DMS153 treated with DMSO at 0.1 percent for 48 hours (cell line): ENCODE measurements around the gene ONECUT1.

Experiments used
- DNase-seq: peaks from one replicate; lab custom pipeline; 2025; ENCODE audit not compliant: unreplicated experiment; lab: John Stamatoyannopoulos, UW

Gene ONECUT1

GRCh38 chr15:52783929-52784798 lies 6.0 kb downstream of the ONECUT1 start:
- DNase-seq: no peak

GRCh38 chr15:52783191-52783829 lies 6.8 kb downstream of the ONECUT1 start:
- DNase-seq: no peak

GRCh38 chr15:52782514-52782913 lies 7.6 kb downstream of the ONECUT1 start:
- DNase-seq: no peak

- peak; percentile 43 for DNase-seq
Observed at GRCh38 chr15:52780172-52780980, 9.8 kb downstream of the ONECUT1 start.

GRCh38 chr15:52778457-52778856 lies 11.7 kb downstream of the ONECUT1 start:
- DNase-seq: no peak

GRCh38 chr15:52772766-52773165 lies 17.4 kb downstream of the ONECUT1 start:
- DNase-seq: no peak

- DNase-seq: no peak
Observed at GRCh38 chr15:52765785-52766184, 24.4 kb downstream of the ONECUT1 start.

GRCh38 chr15:52764731-52765130 lies 25.4 kb downstream of the ONECUT1 start:
- DNase-seq: no peak

- DNase-seq: no peak
Observed at GRCh38 chr15:52762621-52763020, 27.5 kb downstream of the ONECUT1 start.

GRCh38 chr15:52760562-52760961 lies 29.6 kb downstream of the ONECUT1 start:
- DNase-seq: no peak

- DNase-seq: no peak
Observed at GRCh38 chr15:52759969-52760368, 30.2 kb downstream of the ONECUT1 start.

GRCh38 chr15:52757496-52757895 lies 32.6 kb downstream of the ONECUT1 start:
- DNase-seq: no peak

GRCh38 chr15:52751522-52751921 lies 38.6 kb downstream of the ONECUT1 start:
- no peak for DNase-seq

GRCh38 chr15:52749258-52749657 lies 40.9 kb downstream of the ONECUT1 start:
- DNase-seq: no peak

GRCh38 chr15:52746162-52746757 lies 43.9 kb downstream of the ONECUT1 start:
- no peak for DNase-seq

- no peak for DNase-seq
Observed at GRCh38 chr15:52745326-52746161, 44.6 kb downstream of the ONECUT1 start.

GRCh38 chr15:52738311-52738710 lies 51.8 kb downstream of the ONECUT1 start:
- DNase-seq: no peak

- no peak for DNase-seq
Observed at GRCh38 chr15:52737720-52738119, 52.4 kb downstream of the ONECUT1 start.

- no peak for DNase-seq
Observed at GRCh38 chr15:52735231-52736089, 54.7 kb downstream of the ONECUT1 start.
